CD4-positive, alpha-beta T cell treated with Interleukin-15 for 1 hour (primary cell): ENCODE measurements around the gene LMO7.
A peak's percentile ranks its signal among the peaks of the same experiment; 100 is the strongest.
"Not testable (repeated sequence)": the region's sequence is repeated elsewhere in the genome, so short reads cannot be mapped to it uniquely, and the experiment has no call there.

Experiments
- DNase-seq: peaks from one replicate; pipeline ENCODE4 v3.0.0-alpha.2; 2020

LMO7 gene

DNA sequence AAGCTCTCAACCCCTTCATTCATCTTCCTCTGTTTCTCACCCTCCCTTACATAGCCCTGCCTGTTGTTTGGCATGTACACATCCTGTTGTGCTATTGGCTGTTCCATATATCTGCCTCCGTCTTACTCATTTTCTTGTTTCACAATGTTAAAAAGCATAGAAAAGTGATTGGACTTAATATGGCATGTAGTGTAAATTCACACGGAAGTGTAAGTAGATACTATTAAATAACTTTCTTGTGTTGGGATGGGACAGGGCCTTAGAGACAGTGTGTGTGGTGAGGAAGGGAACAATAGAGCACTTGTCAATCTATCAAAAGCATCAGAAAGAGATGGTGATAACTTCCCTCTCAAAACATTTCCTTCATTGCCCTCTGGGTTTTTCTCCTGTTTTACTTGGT, 12.3 kb downstream of the LMO7 start:
- no peak for DNase-seq

GRCh38 chr13:75651013-75651412, 14.9 kb downstream of the LMO7 start:
- no peak for DNase-seq

DNA sequence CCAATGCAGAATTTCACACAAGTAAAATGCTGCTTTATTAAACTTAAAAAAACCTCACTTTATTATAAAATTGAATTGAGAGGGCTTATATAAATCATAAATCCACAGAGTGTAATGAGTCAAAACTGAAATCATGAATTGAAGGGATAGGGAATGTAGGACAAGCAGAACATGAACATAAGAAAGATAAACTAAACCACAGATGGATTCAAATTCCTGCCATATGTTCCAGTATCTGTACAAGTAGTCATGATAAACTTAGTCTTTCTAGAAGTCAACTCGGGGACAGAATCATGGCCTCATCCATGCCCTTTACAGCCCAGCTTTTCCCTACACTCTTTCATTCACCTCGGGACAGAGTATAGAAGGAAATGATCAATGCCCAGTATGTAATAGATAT, 16.6 kb downstream of the LMO7 start:
- DNase-seq, result no peak

- DNase-seq, result no peak
Observed at GRCh38 chr13:75656425-75656989, 20.4 kb downstream of the LMO7 start.

- no peak for DNase-seq
Observed at GRCh38 chr13:75657111-75657510, 21.0 kb downstream of the LMO7 start.

- DNase-seq, result no peak
Observed at GRCh38 chr13:75660694-75661093, 24.6 kb downstream of the LMO7 start.

GRCh38 chr13:75661443-75661842, 25.3 kb downstream of the LMO7 start:
- DNase-seq, result no peak

GRCh38 chr13:75666646-75667351, 30.7 kb downstream of the LMO7 start:
- no peak for DNase-seq

GRCh38 chr13:75669706-75670105, 33.6 kb downstream of the LMO7 start:
- DNase-seq, result no peak

GRCh38 chr13:75670496-75670895, 34.4 kb downstream of the LMO7 start:
- DNase-seq, result no peak

DNA sequence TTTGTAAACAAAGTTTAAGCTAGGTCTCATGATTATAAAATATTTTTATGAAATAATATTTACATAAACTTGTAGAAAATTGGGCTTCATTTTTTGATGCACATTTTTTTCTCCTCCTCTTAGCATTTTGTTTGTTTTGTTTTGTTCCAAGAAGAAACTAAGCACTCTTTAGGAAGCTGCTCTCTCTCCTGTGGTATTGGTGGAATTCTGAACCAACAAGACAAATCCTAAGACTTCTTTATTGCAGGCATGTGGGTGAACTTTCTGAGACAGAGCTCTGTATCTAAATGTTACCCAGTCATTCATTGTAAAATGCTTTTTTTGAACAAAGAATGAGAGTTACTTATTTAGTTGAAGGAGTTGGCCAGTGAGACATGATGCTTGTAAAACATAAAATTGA, 39.3 kb downstream of the LMO7 start:
- no peak for DNase-seq

- DNase-seq, result no peak
Observed at GRCh38 chr13:75679459-75679858, 43.3 kb downstream of the LMO7 start.

GRCh38 chr13:75680251-75680650, 44.1 kb downstream of the LMO7 start:
- not testable (repeated sequence) for DNase-seq

DNA sequence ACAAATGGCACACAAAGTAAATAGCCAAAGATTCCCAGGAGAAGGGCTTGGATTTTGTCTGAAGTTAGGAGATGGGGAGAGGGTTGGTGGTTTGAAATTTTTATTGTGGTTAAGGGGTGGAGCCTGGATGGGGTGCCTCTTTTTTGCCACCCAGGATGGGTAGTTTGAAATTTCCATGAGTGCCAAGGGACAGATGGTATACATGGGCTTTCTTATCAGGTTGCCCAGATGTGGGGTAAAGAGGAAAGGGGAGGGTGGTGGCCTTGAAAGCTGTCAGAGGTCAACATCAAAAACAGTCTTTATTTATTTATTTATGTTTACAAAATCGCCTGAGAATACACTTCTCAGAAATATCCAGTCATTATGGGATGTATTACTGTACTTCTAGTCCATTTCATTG, 46.2 kb downstream of the LMO7 start:
- DNase-seq, result no peak

DNA sequence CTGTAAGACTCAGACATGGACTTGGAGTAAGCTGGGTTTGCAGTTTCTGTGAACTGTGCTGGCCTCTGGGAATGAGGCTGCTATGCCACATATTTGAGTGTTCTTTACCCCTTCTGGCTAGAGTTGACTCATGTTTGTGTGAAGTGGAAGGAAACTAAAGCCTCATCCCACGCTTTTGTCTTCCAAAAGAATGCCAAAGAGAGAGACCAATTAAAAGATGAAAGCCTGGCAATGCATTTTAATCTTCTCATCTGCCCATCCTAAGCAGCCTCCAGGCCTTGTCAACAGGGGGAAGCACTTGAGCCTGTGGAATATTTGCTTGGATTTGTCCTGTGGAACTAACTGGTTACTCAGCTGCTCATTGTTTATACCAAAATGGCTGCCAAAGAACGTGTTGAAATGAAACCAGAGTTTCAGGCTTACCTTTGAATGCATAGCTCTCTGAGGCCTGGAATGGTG, 49.1 kb downstream of the LMO7 start:
- no peak for DNase-seq

DNA sequence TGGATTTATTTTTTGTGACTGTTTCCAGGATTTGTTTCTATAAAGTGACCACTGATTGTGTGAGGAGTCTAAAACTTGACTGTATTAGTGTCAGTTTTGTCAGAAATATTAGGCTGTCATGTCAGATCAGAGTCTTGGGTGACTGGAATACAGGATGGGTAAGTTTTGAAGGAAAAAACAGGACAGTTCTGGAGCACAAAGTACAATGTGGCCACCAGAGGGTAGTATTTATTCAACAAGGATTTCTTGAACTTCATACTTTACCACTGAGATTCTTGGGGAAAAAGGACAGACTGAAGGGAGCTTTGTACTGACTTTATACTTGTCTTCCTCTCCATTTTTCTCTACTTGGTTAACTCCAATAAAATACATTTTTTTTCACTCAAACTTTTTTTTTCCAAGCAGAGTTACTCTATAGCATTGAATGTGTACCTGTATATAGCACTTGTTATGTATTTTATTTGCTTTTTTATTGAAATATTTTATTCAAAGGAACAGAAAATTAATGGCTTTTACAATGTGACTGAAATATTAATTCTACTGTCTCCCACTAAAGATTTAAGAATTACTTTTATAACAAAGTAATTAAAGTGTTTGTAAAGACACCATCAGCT, 51.1 kb downstream of the LMO7 start:
- no peak for DNase-seq

- no peak for DNase-seq
Observed at GRCh38 chr13:75689686-75690085, 53.6 kb downstream of the LMO7 start.

DNA sequence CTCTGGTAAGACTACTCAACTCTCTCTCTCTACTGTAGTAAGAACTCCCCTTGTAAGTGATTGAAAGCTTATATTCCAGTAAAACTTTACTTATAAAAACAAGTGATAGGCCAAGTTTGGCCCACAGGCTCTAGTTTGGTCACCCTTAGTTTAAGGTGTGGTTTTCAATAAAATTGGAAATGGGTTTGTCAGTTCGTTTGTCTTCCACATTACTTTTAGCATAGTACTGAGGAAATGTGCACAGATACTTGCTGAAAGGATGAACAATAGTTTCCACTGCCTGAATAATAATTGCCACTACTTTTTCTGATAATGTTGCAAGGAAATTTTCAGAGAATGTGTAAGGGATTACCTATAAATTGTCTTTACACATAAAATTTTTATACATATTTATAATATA, 54.5 kb downstream of the LMO7 start:
- no peak for DNase-seq

GRCh38 chr13:75691183-75691582, 55.1 kb downstream of the LMO7 start:
- no peak for DNase-seq

DNA sequence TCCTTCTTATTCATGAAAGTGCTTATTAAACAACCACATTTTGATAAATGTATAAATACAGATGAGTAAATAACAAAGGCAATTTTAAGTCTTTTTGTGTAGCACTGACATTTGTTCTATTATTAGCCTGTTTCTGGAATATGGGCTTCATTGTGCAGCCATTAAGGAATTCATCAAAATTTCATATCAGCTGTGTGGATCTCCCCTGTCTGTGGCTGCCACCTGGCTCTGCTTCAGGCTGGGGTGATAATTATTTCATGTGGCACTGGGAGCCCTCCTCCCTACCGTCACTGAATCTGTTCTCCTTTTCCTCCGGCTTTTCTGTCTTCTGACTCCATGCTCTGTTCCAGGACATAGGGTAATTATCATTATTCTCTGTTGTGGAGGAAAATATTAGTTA, 57.1 kb downstream of the LMO7 start:
- DNase-seq, result no peak

DNA sequence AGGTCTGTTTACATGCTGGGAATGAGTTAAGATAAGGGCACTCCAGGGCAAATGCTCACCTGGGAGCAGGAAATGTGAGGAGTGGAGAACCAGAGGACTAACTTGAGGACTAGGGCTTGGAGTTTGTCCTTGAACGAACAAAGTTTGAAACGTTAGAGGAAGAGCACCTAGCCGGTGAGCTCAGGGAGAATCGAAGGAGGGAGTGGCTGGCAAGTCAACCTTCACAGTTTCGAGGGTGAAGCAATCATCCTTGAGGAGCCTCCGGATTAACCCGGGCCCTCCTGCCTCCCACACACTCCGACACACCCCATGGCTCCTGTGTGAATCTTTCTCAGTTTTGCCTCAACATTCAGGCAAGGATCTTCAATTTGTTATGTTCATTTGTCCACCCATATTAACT, 58.6 kb downstream of the LMO7 start:
- DNase-seq, result no peak

- peak; percentile 37 for DNase-seq
Observed at GRCh38 chr13:75695908-75696307, 59.8 kb downstream of the LMO7 start.

- DNase-seq, result no peak
Observed at GRCh38 chr13:75699062-75699461, 62.9 kb downstream of the LMO7 start.

- not testable (repeated sequence) for DNase-seq
Observed at GRCh38 chr13:75699717-75700116, 63.6 kb downstream of the LMO7 start.

GRCh38 chr13:75700552-75700951, 64.4 kb downstream of the LMO7 start:
- no peak for DNase-seq
